GM12878 (cell line): Measurements from ENCODE around the gene ABCA2. TPM values are rescaled to one million over a fixed set of nuclear protein-coding genes. Genes with fewer than 3 reads are reported as not detected.
"Not testable (repeated sequence)": the region's sequence is repeated elsewhere in the genome, so short reads cannot be mapped to it uniquely, and the experiment has no call there.

ENCODE experiments used
- ATAC-seq: fragments of 200-7000 bp; cut with Tn5 transposase; 3 replicates; pipeline ENCODE4 v1.9.1; 2020; ENCODE audit warnings: mild to moderate bottlenecking, moderate library complexity
- BruUV-seq: library from RNA; stranded (reverse); fragments of 400-500 nt; replicated peaks from 2 replicates; lab custom pipeline; 2021; lab: Mats Ljungman, UMichigan
- CTCF ChIA-PET: fragments of 300-600 bp; sonication (Branson Sonifier 250); formaldehyde crosslinking; extraction: SDS; loops from one replicate; lab custom pipeline; 2021; ENCODE audit warnings: inconsistent platforms; lab: Yijun Ruan, JAX
- POLR2A ChIA-PET: fragments of 350-600 bp; formaldehyde crosslinking; extraction: SDS; loops from one replicate; lab custom pipeline; 2021; ENCODE audit warnings: inconsistent platforms; lab: Charles Lee
- RAD21 ChIA-PET: fragments of 300-600 bp; sonication (Branson Sonifier 250); formaldehyde crosslinking; loops from one replicate; lab custom pipeline; 2023; ENCODE audit warnings: antibody characterized with exemption; ENCODE audit not compliant: unreplicated experiment; lab: Charles Lee
- SMC1A ChIA-PET: fragments of 300-600 bp; sonication (Branson Sonifier 250); formaldehyde crosslinking; loops from one replicate; lab custom pipeline; 2023; ENCODE audit not compliant: unreplicated experiment, uncharacterized antibody; lab: Charles Lee
- DNase-seq: peaks from one replicate; pipeline ENCODE4 v3.0.0-alpha.2; 2011; ENCODE audit warnings: low read depth, low spot score
- FAIRE-seq: peaks from 3 replicates; lab custom pipeline; 2011; peaks lifted over from hg19 to GRCh38; lab: Jason Lieb, UNC
- H2AFZ ChIP-seq: 2 replicates; pipeline ENCODE4 v1.6.0; 2011; ENCODE audit warnings: low read depth, low read length, control low read depth; ENCODE audit not compliant: control insufficient read depth
- H3K27ac ChIP-seq: 2 replicates; pipeline ENCODE4 v1.5.1; 2011; ENCODE audit warnings: control low read depth; ENCODE audit not compliant: control insufficient read depth, insufficient read depth
- H3K27me3 ChIP-seq, 2 experiments: replicated peaks in 1 of 2; 2 replicates each; pipeline versions ENCODE4 v1.6.0 to v1.6.1; 2011; ENCODE audit warnings: low read length in 1 of 2; ENCODE audit not compliant: control insufficient read depth in 2 of 2, insufficient read depth in 2 of 2
- H3K36me3 ChIP-seq, 2 experiments: 2 replicates each; pipeline ENCODE4 v1.5.1; 2011; ENCODE audit warnings: low read length in 1 of 2; ENCODE audit not compliant: control insufficient read depth in 2 of 2, insufficient read depth in 2 of 2
- H3K4me1 ChIP-seq: 2 replicates; pipeline ENCODE4 v1.6.1; 2011; ENCODE audit warnings: mild to moderate bottlenecking, low read length, moderate library complexity, mixed read lengths; ENCODE audit not compliant: control insufficient read depth, insufficient read depth
- H3K4me2 ChIP-seq: 2 replicates; pipeline ENCODE4 v1.6.0; 2011; ENCODE audit warnings: control low read depth; ENCODE audit not compliant: control insufficient read depth, insufficient read depth
- H3K4me3 ChIP-seq: fragments of 200-600 bp; sonication (generic); 2 replicates; pipeline ENCODE4 v1.5.1; 2016
- H3K79me2 ChIP-seq: 2 replicates; pipeline ENCODE4 v1.6.0; 2011; ENCODE audit warnings: low read length; ENCODE audit not compliant: control insufficient read depth, insufficient read depth
- H3K9ac ChIP-seq: 2 replicates; pipeline ENCODE4 v1.8.0; 2011; ENCODE audit warnings: low read length, control low read depth, mixed read lengths; ENCODE audit not compliant: control insufficient read depth, insufficient read depth
- H3K9me3 ChIP-seq: replicated peaks from 3 replicates; pipeline ENCODE4 v1.5.1; 2011; ENCODE audit warnings: mild to moderate bottlenecking, low read length; ENCODE audit not compliant: control insufficient read depth, insufficient read depth
- H4K20me1 ChIP-seq: 2 replicates; pipeline ENCODE4 v1.6.0; 2011; ENCODE audit not compliant: control insufficient read depth, insufficient read depth
- MTA3 ChIP-seq: IDR thresholded peaks from 2 replicates; pipeline ENCODE4 v1.6.1; 2012; ENCODE audit warnings: low read length, inconsistent platforms, borderline replicate concordance
- RAD21 ChIP-seq: IDR thresholded peaks from 2 replicates; pipeline ENCODE4 v1.6.1; 2011; ENCODE audit warnings: mild to moderate bottlenecking, low read depth, low read length, moderate library complexity; ENCODE audit not compliant: insufficient read depth
- whole genome bisulfite sequencing: methylation state at CpG from one replicate; pipeline ENCODE4 v1.1.6; 2016; ENCODE audit warnings: low lambda C conversion rate; ENCODE audit not compliant: insufficient replicate concordance, insufficient coverage; ENCODE audit errors: missing lambda C conversion rate; 5-methylcytosine and 5-hydroxymethylcytosine counted together
- in situ Hi-C: fragments of 300-500 bp; cut with MboI; formaldehyde crosslinking; loops from 9 replicates; pipeline ENCODE4 v1.14.3; 2018; ENCODE audit warnings: mixed read lengths
- intact Hi-C: fragments of 100-400 bp; cut with micrococcal nuclease; formaldehyde crosslinking; loops from one replicate; pipeline ENCODE4 v1.14.2; 2022; ENCODE audit not compliant: unreplicated experiment
- polyA plus RNA-seq, 11 experiments: library from polyadenylated mRNA; depleted of rRNA in 4 of 11; unstranded in 6 of 11; stranded (reverse) in 5 of 11; fragments of >200 nt; fragmentation: Nextera tagmentation in 4 of 11; fragmentation: Illumina TruSeq in 1 of 11; extraction: Ambion mirVana in 4 of 11; extraction: Trizol in 1 of 11; gene quantifications; 1 replicate in 1 of 11; 2 replicates in 10 of 11; pipeline versions ENCODE4 v1.2.1 to v1.2.3, GENCODE V29; 2011 to 2016; ENCODE audit warnings: inconsistent platforms in 2 of 11, missing spikeins in 2 of 11, low read depth in 1 of 11
- total RNA-seq, 4 experiments: library from RNA; depleted of rRNA in 3 of 4; stranded (reverse); fragments of >200 nt in 3 of 4; fragmentation: Illumina TruSeq in 1 of 4; extraction: Trizol in 1 of 4; gene quantifications; 2 replicates each; pipeline versions ENCODE4 v1.2.1 to v1.2.3, GENCODE V29; 2013 to 2021

The ABCA2 gene
- total and polyA plus RNA-seq, 10 of the 15 experiments (the other 5 are each of a cell fraction or from before 2014, with no cell fraction given) = 0.13 to 2.6 (median 0.71) TPM; not detected in 2

- ChIA-PET CTCF (interaction anchor here (0.6 to 6.4 kb wide), 14 partner anchors 8 to 276 kb away, joined by 3 to 81 read pairs (median 4); partner anchors contain the start of genes MAN1B1 and NPDC1), POLR2A (no interaction called here), SMC1A (interaction anchor here (1.0 to 1.2 kb wide), 2 partner anchors 28 to 116 kb away, joined by 3 to 4 read pairs; no protein-coding TSS in a partner anchor), RAD21 (interaction anchor here (1.0 to 3.1 kb wide), 3 partner anchors 14 to 88 kb away, joined by 6 to 18 read pairs (median 6); partner anchors contain the start of gene NPDC1)
- 77% methylated on average over 26 of the region's 26 CpGs for WGBS
- BruUV-seq = no TSS peak
- no peak for FAIRE-seq
- H4K20me1 ChIP-seq = no peaks in the 10 kb centered on the region
- no peak overlapping the region for H3K27ac ChIP-seq
- intact Hi-C loops = loop anchor here (1.0 kb wide), 2 partner anchors 14 to 276 kb away; no protein-coding TSS in a partner anchor
- H3K9me3 ChIP-seq = no peaks in the 10 kb centered on the region
- no peak overlapping the region for H3K4me2 ChIP-seq
- H3K4me3 ChIP-seq = no peak overlapping the region
- peaks cover 8% of the 10 kb centered on the region for H3K4me1 ChIP-seq
- H3K27me3 ChIP-seq = no peaks in the 10 kb centered on the region
- in situ Hi-C loops = no loop called here
- no peaks in the 10 kb centered on the region; a peak in 2 of 4 replicates for H3K36me3 ChIP-seq
- H3K9ac ChIP-seq = no peak overlapping the region
- DNase-seq = no peak
- no peak for ATAC-seq
- TF ChIP-seq MTA3 (no peak), RAD21 (no peak)
- no peaks in the 10 kb centered on the region for H3K79me2 ChIP-seq
- H2AFZ ChIP-seq = no peak overlapping the region
Observed at GRCh38 chr9:137063311-137064026, 35.4 kb upstream of the ABCA2 start.

GRCh38 chr9:137062798-137063197, 34.8 kb upstream of the ABCA2 start:
- in situ Hi-C loops, H3K9me3 ChIP-seq, H3K4me3 ChIP-seq, POLR2A ChIA-PET, H3K27ac ChIP-seq, H3K79me2 ChIP-seq, H3K27me3 ChIP-seq, H2AFZ ChIP-seq, BruUV-seq, intact Hi-C loops, H3K4me1 ChIP-seq, H3K9ac ChIP-seq, H3K36me3 ChIP-seq, SMC1A ChIA-PET, H4K20me1 ChIP-seq, FAIRE-seq, ATAC-seq, H3K4me2 ChIP-seq, DNase-seq: not testable (repeated sequence)
- ChIA-PET RAD21 (interaction anchor here (3.1 kb wide), 1 partner anchor 16 kb away, joined by 18 read pairs; the partner anchor contains the start of gene NPDC1), CTCF (interaction anchor here (1.2 to 6.4 kb wide), 4 partner anchors 14 to 115 kb away, joined by 3 to 81 read pairs (median 12); partner anchors contain the start of genes MAN1B1 and NPDC1)
- 65% methylated on average over 5 of the region's 9 CpGs for WGBS
